Left ventricle myocardium inferior (tissue), 1 donor: ENCODE data around the gene POLH. TPM values are rescaled to one million over a fixed set of nuclear protein-coding genes. Genes with fewer than 3 reads are reported as not detected.

Source experiments
- DNase-seq: peaks from one replicate; pipeline ENCODE4 v3.0.0-alpha.2; 2020
- H3K27ac ChIP-seq: fragments of 200-600 bp; replicated peaks from 2 replicates; pipeline ENCODE4 v1.8.0; 2021
- H3K27me3 ChIP-seq: fragments of 200-600 bp; 2 replicates; pipeline ENCODE4 v1.8.0; 2021; ENCODE audit warnings: low read depth
- H3K36me3 ChIP-seq: fragments of 200-600 bp; 2 replicates; pipeline ENCODE4 v1.8.0; 2021
- H3K4me1 ChIP-seq: fragments of 200-600 bp; 2 replicates; pipeline ENCODE4 v1.8.0; 2021
- H3K4me3 ChIP-seq: fragments of 200-600 bp; 2 replicates; pipeline ENCODE4 v1.8.0; 2021; ENCODE audit warnings: mild to moderate bottlenecking, moderate library complexity
- H3K9me3 ChIP-seq: fragments of 200-600 bp; replicated peaks from 2 replicates; pipeline ENCODE4 v1.8.0; 2021
- intact Hi-C: fragments of 100-400 bp; cut with micrococcal nuclease; formaldehyde crosslinking; loops from one replicate; pipeline ENCODE4 v1.11.0; 2022
- total RNA-seq: library from RNA; stranded (reverse); fragmentation: NEBNext Ultra II Directional; extraction: Animal tissue kit (Norgen Biotek cat#: 25700); gene quantifications from one replicate; pipeline ENCODE4 v1.2.1, GENCODE V29; 2021
- TF ChIP-seq, protein P1 (sequence below): fragments of 200-600 bp; IDR thresholded peaks from 2 replicates; pipeline ENCODE4 v1.8.0; 2021; ENCODE audit warnings: antibody characterized with exemption, mild to moderate bottlenecking, borderline replicate concordance
- donor health status: DM: no; HTN: yes; CAD: no; lungs with severe emphysema.

POLH gene
- total RNA-seq, 1 donor from 2014 or later: 7.9 TPM

DNA sequence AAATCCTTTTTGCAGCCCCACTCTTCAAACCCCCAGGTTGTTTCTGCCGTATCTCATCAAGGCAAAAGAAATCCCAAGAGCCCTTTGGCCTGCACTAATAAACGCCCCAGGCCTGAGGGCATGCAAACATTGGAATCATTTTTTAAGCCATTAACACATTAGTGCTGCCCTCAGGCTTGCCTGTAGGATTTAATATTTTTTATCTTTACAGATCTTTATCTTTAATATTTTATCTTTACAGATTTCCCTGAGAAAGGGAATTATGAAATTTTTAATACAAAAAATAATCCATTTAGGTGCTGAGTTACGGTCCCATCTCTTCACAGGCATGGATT, 38.4 kb downstream of the POLH start:
- intact Hi-C loops: no loop called here
- Histone ChIP-seq H3K4me3 (no peak overlapping the region), H3K9me3 (no peaks in the 10 kb centered on the region), H3K4me1 (no peaks in the 10 kb centered on the region), H3K27me3 (no peaks in the 10 kb centered on the region), H3K27ac (no peak overlapping the region), H3K36me3 (peaks cover 44% of the 10 kb centered on the region)
- TF ChIP-seq, protein P1, sequence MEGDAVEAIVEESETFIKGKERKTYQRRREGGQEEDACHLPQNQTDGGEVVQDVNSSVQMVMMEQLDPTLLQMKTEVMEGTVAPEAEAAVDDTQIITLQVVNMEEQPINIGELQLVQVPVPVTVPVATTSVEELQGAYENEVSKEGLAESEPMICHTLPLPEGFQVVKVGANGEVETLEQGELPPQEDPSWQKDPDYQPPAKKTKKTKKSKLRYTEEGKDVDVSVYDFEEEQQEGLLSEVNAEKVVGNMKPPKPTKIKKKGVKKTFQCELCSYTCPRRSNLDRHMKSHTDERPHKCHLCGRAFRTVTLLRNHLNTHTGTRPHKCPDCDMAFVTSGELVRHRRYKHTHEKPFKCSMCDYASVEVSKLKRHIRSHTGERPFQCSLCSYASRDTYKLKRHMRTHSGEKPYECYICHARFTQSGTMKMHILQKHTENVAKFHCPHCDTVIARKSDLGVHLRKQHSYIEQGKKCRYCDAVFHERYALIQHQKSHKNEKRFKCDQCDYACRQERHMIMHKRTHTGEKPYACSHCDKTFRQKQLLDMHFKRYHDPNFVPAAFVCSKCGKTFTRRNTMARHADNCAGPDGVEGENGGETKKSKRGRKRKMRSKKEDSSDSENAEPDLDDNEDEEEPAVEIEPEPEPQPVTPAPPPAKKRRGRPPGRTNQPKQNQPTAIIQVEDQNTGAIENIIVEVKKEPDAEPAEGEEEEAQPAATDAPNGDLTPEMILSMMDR: no peak
- DNase-seq: no peak

DNA sequence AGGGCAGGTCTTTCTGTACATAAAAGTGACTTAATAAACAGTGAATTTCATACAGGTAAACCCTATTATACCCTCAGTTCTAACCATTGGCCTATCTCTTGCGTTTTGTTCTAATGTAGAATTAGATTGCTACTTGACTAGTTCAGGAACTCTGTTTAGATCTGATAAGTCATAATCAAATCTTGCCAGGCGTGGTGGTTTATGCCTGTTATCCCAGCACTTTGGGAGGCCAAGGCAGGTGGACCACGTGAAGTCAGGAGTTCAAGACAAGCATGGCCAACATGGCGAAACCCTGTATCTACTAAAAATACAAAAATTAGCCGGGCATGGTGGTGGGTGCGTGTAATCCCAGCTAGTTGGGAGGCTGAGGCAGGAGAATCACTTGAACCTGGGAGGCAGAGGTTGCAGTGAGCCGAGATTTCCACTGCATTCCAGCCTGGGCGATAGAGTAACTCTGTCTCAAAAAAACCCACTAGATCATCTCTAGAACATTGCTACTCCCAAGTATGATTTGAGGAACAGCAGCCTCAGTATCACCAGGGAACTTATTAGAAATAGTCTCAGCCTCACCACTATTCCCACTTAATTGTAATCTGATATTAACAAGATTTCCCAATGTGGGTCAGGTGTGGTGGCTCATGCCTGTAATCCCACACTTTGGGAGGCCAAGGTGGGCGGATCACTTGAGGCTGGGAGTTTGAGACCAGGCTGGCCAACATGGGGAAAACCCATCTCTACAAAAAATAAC, 40.9 kb downstream of the POLH start:
- H3K27me3 ChIP-seq: no peaks in the 10 kb centered on the region
- no peaks in the 10 kb centered on the region for H3K4me1 ChIP-seq
- TF ChIP-seq, protein P1: no peak
- peaks cover 49% of the 10 kb centered on the region for H3K36me3 ChIP-seq
- H3K27ac ChIP-seq: no peak overlapping the region
- no peaks in the 10 kb centered on the region for H3K9me3 ChIP-seq
- intact Hi-C loops: no loop called here
- no peak for DNase-seq
- H3K4me3 ChIP-seq: no peak overlapping the region

DNA sequence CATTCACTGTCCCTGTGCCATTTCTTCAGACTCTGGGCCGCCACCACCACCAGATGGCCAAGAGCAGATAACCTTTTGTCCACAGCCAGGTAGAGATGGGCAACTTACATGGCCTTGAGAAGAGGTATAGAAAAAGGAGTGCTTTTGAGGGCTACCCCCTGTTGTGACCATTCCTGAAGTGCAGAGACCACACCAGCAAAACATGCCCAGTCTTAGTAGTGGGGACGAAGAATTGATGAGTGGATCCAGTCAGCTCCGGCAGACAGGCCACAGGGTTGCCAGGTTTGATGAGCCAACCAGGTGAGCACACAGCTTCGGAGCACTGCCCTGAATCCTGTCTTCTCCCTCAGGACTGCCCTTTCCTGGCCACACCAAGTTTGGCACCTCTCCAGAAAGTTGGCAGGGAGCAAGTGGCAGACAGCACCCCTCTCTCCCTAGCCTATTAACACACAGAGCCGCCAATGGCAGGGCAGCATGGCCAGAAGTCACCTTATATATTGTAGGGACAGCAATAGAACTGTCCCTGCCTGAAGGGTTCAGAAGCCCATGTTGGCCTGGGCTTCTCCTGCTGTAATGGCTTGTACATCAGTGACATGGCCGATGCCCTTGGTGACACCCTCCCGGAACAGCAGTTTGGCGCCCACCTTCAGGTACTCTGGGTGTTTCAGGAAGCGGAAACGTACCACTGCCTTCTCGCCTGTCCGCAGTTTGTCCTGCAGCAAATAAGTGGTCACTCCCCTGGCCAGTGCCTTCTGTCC, 45.3 kb downstream of the POLH start:
- TF ChIP-seq, protein P1: no peak
- Histone ChIP-seq H3K4me1 (peaks cover 1% of the 10 kb centered on the region), H3K27ac (no peak overlapping the region), H3K36me3 (peaks cover 66% of the 10 kb centered on the region), H3K27me3 (no peaks in the 10 kb centered on the region), H3K9me3 (no peaks in the 10 kb centered on the region), H3K4me3 (no peak overlapping the region)
- intact Hi-C loops: no loop called here
- DNase-seq: no peak

DNA sequence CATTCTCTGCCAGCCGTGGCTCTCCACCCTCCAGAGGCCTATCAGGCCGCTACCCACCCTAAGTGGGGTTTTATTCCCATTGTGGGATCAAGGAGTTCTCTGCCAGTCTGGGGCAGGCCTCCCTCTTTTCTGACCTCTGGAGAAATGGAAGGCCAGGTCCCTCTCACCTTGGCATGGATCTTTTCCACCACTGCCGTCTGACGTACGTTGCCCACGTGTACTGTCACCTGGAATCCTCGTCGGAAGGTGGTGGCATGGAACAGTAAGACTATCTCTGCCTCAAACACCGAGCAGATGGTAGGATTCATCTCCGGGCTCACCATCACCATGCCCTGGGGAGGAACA, 45.8 kb downstream of the POLH start:
- TF ChIP-seq, protein P1: no peak
- Histone ChIP-seq H3K4me1 (peaks cover 7% of the 10 kb centered on the region), H3K36me3 (peaks cover 68% of the 10 kb centered on the region), H3K27ac (no peak overlapping the region), H3K9me3 (no peaks in the 10 kb centered on the region), H3K4me3 (no peak overlapping the region), H3K27me3 (no peaks in the 10 kb centered on the region)
- intact Hi-C loops: no loop called here
- DNase-seq: no peak

DNA sequence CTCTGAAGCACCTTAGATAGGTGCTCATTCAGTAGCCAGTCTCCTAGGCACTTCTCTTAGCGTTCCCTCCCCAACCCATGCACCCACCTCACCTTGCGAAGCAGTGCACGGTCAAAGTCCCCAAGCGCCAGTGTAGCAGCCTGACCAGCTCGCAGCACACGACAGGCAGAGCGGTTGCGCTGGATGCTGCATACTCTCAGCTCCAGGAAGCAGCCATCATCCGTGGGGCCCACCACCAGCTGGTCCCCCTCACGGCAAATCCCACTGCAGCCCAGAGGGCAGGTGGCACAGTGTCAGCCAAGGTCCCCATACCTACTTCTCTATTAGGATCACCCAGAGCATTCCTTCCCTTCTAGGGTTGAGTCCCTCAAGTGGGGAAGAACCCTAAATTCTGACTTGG, 46.6 kb downstream of the POLH start:
- no peak for DNase-seq
- no peak overlapping the region for H3K27ac ChIP-seq
- H3K36me3 ChIP-seq: peaks cover 68% of the 10 kb centered on the region
- intact Hi-C loops: no loop called here
- peaks cover 14% of the 10 kb centered on the region for H3K4me1 ChIP-seq
- H3K27me3 ChIP-seq: no peaks in the 10 kb centered on the region
- H3K4me3 ChIP-seq: no peak overlapping the region
- no peaks in the 10 kb centered on the region for H3K9me3 ChIP-seq
- TF ChIP-seq, protein P1: no peak
